HG02938 (cell line): ENCODE measurements around the gene WTAP.
"Not testable (repeated sequence)": the region's sequence is repeated elsewhere in the genome, so short reads cannot be mapped to it uniquely, and the experiment has no call there.

Source experiments
- ATAC-seq: cut with Tn5 transposase; IDR thresholded peaks from one replicate; pipeline ENCODE4 v1.9.1; 2021; ENCODE audit warnings: mild to moderate bottlenecking, moderate library complexity; ENCODE audit not compliant: unreplicated experiment

Gene WTAP

GRCh38 chr6:159726918-159727716 is at the start of gene WTAP:
Gene WTAP (plus strand): TSS chr6:159727506. CDS start chr6:159736266, 8,760 bp downstream.
- ATAC-seq, result peak; percentile 71

- ATAC-seq, result no peak
These were observed 49.7 kb upstream of the WTAP start for GRCh38 chr6:159677506-159678165.

- no peak for ATAC-seq
These were observed 48.7 kb upstream of the WTAP start for GRCh38 chr6:159678574-159678973.

- no peak for ATAC-seq
These were observed 47.9 kb upstream of the WTAP start for GRCh38 chr6:159679091-159680077.

- no peak for ATAC-seq
These were observed 47.2 kb upstream of the WTAP start for GRCh38 chr6:159680104-159680503.

GRCh38 chr6:159681191-159681880 is 46.0 kb upstream of the WTAP start:
- no peak for ATAC-seq

- ATAC-seq, result no peak
These were observed 45.0 kb upstream of the WTAP start for GRCh38 chr6:159682295-159682694.

GRCh38 chr6:159682810-159683209 is 44.5 kb upstream of the WTAP start:
- ATAC-seq, result no peak

GRCh38 chr6:159684013-159684304 is 43.3 kb upstream of the WTAP start:
- no peak for ATAC-seq

GRCh38 chr6:159686040-159686439 is 41.3 kb upstream of the WTAP start:
- no peak for ATAC-seq

- no peak for ATAC-seq
These were observed 40.6 kb upstream of the WTAP start for GRCh38 chr6:159686703-159687102.

- no peak for ATAC-seq
These were observed 40.0 kb upstream of the WTAP start for GRCh38 chr6:159687341-159687740.

GRCh38 chr6:159688266-159688905 is 38.9 kb upstream of the WTAP start:
- ATAC-seq, result no peak

GRCh38 chr6:159689001-159689400 is 38.3 kb upstream of the WTAP start:
- ATAC-seq, result no peak

GRCh38 chr6:159690135-159690534 is 37.2 kb upstream of the WTAP start:
- not testable (repeated sequence) for ATAC-seq

- no peak for ATAC-seq
These were observed 36.0 kb upstream of the WTAP start for GRCh38 chr6:159691133-159691962.

GRCh38 chr6:159691963-159692287 is 35.4 kb upstream of the WTAP start:
- ATAC-seq, result no peak

GRCh38 chr6:159692303-159693127 is 34.8 kb upstream of the WTAP start:
- ATAC-seq, result peak; percentile 45
